UCSD-AML1 (cell line): ENCODE data around the gene CYP2A6.
"Not testable (repeated sequence)": the region's sequence is repeated elsewhere in the genome, so short reads cannot be mapped to it uniquely, and the experiment has no call there.

Experiments
- DNase-seq: peaks from one replicate; lab custom pipeline; 2025; ENCODE audit not compliant: unreplicated experiment; lab: John Stamatoyannopoulos, UW

CYP2A6 gene

DNA sequence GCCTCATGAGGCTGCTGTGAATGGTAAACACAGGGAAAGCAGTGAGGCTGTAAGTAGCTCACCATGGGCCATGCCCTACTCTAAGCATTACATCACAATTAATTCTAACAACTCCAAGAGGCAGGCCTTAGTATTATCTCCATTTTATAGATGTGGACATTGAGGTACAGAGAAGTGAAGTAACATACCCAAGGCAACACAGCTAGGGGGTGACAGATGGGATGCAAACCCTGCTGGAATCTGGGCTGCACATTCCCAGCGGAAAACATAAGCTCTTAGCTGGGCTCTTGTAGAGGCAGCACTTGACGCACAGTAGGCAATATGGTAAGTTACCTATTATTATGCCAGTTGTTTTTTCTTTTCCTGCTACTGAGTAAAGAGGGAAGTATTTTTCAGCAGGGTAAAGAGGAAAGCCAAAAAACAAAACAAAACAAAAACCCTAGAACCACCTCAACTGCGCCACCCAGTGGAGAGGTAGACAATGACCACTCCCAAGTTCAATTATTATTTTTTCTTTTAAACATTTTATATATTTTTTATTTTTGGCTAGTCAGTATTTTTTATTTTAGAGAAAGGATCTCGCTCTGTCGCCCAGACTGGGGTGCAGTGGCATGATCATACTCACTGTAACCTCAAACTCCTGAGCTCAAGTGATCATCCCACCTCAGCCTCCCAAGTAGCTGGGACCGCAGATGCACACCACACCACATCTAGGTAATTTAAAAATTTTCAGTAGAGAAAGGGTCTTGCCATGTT is 30.6 kb downstream of the CYP2A6 start:
- DNase-seq: peak; percentile 37

DNA sequence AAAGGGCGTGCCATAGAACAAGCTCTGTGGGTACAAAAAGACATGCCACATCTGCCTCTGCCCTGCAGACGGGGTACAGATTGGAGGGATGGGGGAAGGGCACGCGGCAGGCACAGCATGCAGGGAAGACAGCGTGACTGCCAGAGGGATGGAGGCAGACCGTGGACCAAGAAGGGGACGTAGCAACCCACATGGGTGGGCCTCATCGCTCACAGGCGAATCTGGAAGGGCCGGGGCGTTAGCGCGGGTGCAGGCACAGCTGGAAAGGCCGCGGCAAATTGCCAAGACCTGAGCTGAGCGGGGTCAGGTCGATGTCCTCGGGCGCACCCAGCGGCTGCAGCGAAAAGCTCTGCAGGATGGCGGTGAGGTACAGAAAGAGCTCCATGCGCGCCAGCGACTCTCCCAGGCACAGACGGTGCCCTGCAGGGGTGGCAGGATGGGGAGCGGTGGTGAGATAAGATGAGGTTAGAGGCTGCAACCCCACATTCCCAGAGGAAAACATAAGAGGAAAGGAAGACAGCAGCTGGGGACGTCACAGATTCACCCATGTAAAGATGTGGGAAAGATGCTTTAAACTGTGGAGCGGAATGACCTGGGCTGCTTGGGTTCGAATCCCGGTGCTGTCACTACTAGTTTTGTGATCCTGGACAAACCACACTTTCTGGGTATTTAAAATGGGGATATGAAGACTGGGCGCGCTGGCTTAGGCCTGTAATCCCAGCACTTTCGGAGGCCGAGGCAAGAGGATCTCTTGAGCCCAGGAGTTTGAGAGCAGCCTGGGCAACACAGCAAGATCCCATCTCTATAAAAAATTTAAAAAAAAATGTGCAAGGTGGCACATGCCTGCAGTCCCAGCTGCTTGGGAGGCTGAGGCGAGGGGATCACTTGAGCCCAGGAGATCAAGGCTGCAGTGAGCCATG is 31.5 kb downstream of the CYP2A6 start:
- peak; percentile 35 for DNase-seq

DNA sequence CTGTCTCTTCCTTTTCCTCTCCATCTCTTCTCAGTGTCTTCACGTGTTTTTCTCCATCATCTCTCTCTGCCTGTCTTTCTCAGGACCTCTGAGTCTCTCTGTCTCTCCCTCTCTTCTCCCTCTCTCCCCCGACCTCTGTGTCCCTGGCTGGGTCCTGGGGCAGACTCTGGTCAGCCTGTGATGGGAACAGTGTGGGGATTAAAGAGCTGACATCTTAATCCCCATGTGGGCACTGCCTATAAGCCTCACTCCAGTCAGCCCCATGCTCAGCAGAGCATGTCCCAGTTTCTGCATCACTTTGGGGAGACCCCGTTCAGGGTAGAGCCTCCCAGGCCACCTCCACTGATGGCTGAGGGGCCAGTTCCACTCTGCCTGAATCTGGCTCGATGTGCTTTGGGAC is 35.0 kb downstream of the CYP2A6 start:
- no peak for DNase-seq

DNA sequence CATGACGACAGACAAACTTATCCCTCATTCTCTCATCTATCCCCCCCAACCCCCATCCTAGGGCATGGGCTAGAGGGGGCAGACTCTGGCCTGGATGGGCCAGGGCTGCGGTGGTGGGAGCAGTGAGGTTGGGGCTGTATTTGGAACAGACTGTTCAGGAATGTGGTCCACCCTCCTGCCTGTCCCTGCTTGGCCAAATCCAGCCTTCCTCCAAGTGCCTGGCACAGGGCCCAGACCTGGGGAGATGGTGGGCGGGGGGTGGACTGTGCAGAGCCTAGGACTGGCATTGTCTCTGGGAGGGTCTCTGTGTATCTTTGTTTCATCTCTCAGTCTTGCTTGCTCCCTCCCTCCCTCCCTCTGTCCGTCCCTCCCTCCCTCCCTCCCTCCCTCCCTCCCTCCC is 37.1 kb downstream of the CYP2A6 start:
- no peak for DNase-seq

- not testable (repeated sequence) for DNase-seq
Observed at GRCh38 chr19:40812571-40812970, 37.7 kb downstream of the CYP2A6 start.

DNA sequence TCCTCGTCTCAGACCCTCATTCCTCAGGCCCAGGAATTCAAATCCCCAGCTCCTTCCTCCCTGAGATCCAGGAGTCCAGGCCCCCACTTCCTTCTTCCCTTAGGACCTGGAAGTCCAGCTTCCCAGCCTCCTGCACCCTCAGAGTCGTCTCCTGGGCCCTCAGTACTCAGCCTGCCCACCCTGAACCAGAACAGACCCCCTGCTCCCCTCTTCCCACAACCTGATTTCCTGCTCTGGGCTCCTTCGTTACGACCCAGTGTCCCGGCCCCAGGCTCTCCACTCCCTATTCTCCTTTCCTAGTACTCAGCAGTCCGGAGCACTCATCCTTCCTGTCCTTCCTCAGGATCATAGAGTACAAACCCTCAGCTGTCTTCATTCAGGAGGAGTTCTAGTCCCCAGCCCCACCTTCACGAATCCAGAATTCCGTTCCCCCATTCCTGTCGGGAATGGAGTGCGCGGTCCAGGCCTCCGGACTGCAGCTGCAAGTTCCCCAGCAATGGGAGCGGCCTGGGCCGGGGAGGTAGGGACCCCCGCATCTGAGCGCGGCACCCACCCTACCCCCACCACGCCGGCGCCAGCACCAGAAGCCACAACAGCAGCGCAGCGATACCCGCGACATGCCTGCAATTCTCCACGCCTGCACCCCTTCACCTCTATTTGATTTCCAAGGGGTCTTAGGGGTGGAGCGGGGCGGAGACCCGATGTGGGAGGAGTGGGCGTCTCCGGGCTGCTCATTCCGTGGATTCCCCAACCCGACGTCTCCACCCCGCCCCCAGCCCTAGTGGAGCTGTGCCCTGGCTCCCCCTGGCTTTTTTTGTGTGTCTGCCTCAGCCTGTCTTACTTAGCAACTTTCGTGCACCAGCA is 38.5 kb downstream of the CYP2A6 start:
- DNase-seq: no peak

- DNase-seq: peak; percentile 72
Observed at GRCh38 chr19:40810649-40811408, 39.4 kb downstream of the CYP2A6 start.

DNA sequence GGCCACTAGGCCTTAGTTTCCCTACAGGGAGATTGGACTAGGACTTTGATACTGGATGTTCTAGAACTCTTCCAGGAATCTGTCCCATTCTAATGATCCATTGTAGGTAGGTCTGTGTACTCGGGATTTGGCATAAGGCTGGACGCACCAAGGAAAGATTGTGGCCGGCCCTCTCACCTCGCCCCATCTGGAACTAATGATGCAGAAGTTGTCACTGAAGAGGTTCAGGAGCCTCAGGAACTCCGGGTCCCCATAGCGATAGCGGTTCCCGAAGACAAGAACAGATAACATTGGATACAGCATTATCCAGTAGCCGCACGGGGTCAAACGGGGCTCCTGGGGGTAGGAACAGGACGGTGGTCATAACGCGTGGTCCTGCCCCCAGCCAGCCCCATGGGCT is 40.1 kb downstream of the CYP2A6 start:
- no peak for DNase-seq

DNA sequence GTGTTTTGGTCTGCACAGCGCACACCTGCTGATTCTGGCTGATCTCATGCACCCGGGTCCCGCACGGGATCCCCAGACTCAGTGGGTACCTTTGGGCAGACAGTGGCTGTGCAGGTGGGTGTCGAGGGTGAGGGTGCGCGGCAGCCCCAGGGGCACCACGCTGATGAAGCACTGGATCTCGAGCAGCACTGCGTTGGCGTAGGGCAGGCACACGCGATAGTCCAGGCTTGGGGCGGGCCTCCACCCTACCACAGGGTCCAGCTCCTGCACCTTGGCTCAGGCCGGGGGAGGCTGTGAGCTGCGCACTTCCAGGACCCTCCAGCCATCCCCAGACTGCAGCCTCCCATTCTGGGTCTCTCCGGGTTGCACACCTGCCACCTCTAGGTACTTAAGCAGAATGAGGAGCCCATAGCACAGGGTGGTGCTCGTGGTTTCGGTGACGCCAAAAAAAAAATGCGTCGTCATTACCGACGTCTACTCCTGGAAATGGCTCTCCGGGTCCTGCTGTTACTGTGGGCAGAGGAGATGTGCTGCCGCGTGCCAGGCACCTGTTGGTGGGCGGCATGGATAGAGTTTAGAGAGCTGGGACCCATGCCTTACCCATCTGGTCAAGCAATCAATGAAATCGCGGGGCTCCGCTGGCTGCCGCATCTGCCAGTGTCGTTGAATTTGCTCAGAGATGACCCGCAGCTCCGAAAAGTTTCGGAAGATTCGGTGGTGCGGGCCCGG is 40.7 kb downstream of the CYP2A6 start:
- no peak for DNase-seq

DNA sequence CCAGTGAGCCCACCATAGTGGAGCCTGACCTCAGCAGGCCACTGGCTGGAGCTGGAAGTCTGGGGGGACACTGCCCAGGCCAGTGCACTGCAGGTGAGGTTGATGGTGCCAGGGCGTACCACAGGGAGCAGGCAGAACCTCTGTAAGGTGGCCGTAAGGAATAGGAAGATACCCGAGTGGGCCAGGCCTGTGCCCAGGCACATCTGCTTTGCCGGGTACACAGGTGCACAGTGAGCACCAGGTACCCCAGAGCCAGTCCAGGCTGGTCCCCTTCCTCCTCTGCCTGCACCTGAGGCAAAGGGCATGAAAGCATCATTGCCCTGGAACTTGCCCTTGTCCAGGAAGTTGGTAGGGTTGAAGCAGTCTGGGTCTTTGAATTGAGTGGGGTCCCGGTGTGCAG is 41.8 kb downstream of the CYP2A6 start:
- no peak for DNase-seq

- DNase-seq: no peak
Observed at GRCh38 chr19:40808021-40808325, 42.3 kb downstream of the CYP2A6 start.

GRCh38 chr19:40807147-40808020 is 42.9 kb downstream of the CYP2A6 start:
- DNase-seq: no peak

GRCh38 chr19:40806423-40807146 is 43.7 kb downstream of the CYP2A6 start:
- DNase-seq: peak; percentile 59

DNA sequence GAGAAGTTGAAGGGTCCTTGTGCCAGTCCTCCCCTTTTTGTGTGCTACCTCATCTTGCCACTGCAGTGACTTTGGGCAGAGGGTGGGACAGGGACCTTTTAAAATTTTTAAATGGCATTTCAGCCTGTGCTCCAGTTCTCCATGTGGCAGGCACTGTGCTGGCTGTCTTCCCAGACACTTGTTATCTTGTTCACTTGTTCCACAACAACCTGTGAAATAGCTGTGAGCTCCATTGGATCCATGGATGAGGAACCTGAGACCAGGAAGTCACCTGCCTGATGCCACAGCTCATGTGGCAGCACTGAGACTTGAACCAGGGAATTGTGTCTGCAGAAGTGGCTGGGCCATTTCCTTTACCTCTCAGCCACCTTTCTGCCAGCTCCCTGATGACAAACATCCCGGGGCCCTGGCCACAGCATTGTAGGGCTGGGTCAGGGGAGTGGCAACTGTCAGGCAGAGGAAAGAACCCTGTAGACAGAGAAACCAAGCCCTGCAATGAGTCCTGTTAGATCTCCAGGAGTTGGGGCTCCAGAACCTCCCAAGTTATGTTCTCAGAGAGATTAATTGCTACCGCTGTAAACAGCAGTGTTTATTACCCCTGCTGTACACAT is 44.9 kb downstream of the CYP2A6 start:
- no peak for DNase-seq

GRCh38 chr19:40804783-40805242 is 45.4 kb downstream of the CYP2A6 start:
- no peak for DNase-seq

- DNase-seq: no peak
Observed at GRCh38 chr19:40803857-40804782, 46.1 kb downstream of the CYP2A6 start.
